Left kidney (tissue), 2 donors: ENCODE results near the gene PEAK1. TPM values are rescaled to one million over a fixed set of nuclear protein-coding genes. Genes with fewer than 3 reads are reported as not detected.
"Not testable (repeated sequence)": the region's sequence is repeated elsewhere in the genome, so short reads cannot be mapped to it uniquely, and the experiment has no call there.

Source experiments
- DNase-seq: peaks from one replicate; pipeline ENCODE4 v3.0.0-alpha.2; 2013
- polyA plus RNA-seq: library from polyadenylated mRNA; unstranded; fragments of 120-200 nt; gene quantifications from one replicate; pipeline ENCODE4 v1.2.1, GENCODE V29; 2013; ENCODE audit not compliant: insufficient read length

PEAK1 gene
- polyA plus RNA-seq, 1 donor = 40.5 TPM

DNA sequence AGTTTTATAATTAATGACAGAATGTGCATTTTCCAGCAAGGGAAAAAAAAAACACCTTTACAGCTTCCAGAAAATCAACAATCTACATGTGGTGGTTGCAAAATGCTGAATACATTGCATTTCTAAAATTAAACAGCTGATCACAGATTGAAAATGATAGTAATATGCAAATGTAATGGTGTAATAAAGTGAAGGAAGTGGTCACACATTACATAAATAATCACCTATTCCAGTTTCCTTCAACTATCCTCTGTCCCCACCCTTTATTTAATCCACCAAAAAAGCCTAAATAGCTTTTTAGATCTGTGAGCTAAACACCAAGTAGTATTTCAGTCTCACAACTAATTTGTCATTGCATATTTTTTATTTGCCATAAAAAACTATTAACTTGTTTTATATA, 110.5 kb downstream of the PEAK1 start:
- no peak for DNase-seq

- no peak for DNase-seq
Observed at GRCh38 chr15:77305953-77306352, 114.0 kb downstream of the PEAK1 start.

GRCh38 chr15:77296773-77297337, 123.0 kb downstream of the PEAK1 start:
- no peak for DNase-seq

- DNase-seq = no peak
Observed at GRCh38 chr15:77295446-77295845, 124.5 kb downstream of the PEAK1 start.

DNA sequence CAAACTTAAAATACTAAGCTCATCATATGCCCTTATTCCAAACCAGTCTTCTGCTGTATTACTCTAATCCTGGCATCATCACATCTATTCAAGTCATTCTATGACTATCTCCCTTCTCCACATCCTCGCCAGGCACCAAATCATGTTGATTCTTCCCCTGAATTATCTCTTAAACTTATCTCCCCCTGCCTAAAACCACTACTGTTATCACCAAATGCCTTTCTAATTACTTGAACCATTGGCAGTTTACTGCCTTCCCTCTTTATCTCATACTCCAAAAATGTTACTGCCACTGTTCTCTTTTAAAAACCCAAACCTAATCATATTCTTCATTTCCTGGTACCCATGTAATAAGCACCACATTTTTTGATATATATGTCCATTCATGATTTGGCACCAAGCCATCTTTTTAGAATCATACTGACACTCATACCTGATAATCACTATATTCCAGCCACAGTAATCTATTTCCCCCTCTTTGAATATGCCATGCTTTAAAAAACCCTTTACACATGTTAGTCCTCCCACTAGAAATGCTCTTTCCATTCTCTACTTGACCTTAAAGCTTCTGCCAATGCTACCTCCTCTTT, 126.8 kb downstream of the PEAK1 start:
- DNase-seq = no peak

- DNase-seq = no peak
Observed at GRCh38 chr15:77291107-77291506, 128.8 kb downstream of the PEAK1 start.

GRCh38 chr15:77287385-77287784, 132.5 kb downstream of the PEAK1 start:
- DNase-seq = no peak

DNA sequence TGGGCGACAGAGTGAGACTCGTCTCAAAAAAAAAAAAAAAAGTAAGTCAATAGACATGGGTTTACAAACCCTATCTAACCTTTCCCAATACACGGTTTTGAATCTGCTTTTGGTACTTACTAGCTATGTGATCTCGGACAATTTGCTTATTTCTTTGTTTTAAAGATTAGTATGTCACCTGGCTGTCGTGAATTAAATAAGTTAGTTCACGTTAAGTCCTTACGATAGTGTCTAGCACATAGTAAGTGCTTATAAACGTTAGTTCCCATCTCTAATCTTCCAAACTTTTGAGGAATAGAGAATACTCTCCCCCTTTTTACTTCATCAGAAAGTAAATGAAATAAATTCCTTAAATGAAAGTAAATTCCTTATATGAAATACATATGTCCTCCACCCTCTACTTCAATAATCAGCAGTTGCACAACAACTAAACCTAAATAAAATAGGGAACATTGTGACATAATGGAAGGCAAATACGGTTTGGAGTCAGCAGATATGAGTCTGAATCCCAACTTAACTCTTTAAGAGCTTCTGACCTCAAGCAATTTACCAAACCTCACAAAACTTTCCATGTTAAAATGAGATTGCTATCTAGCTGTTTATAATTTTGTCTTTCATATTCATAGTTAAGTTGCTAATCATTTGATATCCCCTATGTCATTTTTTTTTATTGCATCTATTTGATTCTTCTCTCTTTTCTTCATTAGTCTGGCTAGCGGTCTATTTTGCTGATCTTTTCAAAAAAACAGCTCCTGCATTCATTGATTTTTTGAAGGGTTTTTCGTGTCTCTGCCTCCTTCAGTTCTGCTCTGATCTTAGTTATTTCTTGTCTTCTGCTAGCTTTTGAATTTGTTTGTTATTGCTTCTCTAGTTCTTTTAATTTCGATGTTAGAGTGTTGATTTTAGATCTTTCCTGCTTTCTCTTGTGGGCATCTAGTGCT, 134.6 kb downstream of the PEAK1 start:
- DNase-seq = no peak

GRCh38 chr15:77282333-77282732, 137.6 kb downstream of the PEAK1 start:
- no peak for DNase-seq

- no peak for DNase-seq
Observed at GRCh38 chr15:77276943-77277342, 143.0 kb downstream of the PEAK1 start.

- no peak for DNase-seq
Observed at GRCh38 chr15:77276096-77276495, 143.8 kb downstream of the PEAK1 start.

- DNase-seq = not testable (repeated sequence)
Observed at GRCh38 chr15:77273136-77273535, 146.8 kb downstream of the PEAK1 start.

GRCh38 chr15:77266708-77267386, 153.1 kb downstream of the PEAK1 start:
- no peak for DNase-seq

DNA sequence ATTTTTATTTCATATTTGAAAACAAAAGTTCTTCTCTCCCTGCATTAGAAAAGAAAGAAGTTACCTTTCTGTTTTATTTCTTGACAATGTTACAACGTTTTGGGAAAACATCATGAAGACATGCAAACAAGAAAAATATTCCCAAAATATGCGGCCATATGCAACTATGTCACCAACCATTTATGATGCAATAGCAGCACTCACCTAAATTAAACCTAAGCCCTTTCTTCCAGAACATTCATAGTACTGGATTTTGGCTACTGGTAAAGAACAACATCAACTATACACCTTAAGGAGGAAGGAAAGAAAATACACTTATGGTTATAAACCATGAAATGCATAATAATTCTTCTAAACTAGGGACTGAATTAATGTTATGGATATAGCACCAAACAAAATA, 164.5 kb downstream of the PEAK1 start:
- no peak for DNase-seq

- DNase-seq = no peak
Observed at GRCh38 chr15:77251662-77252061, 168.2 kb downstream of the PEAK1 start.

DNA sequence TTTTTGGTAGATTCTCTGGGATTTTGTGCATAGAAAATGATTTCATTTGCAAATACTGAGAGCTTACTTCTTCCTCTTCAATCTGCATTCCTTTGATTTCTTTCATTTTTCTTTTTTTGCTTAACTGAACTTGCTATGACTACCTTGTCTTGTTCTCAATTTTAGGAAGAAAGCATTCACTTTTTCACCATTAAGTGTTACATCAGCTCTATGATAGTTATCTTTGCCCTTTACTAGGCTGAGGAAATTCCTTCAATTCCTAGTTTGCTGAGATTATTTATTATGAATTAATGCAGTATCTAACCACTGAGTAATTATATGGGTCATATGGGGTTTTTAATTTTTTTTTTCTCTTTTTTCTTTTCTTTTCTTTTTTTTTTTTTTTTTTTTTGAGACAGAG, 172.8 kb downstream of the PEAK1 start:
- DNase-seq = no peak

- DNase-seq = no peak
Observed at GRCh38 chr15:77243716-77244401, 176.0 kb downstream of the PEAK1 start.

- DNase-seq = no peak
Observed at GRCh38 chr15:77243135-77243534, 176.8 kb downstream of the PEAK1 start.

- DNase-seq = no peak
Observed at GRCh38 chr15:77239882-77240608, 179.9 kb downstream of the PEAK1 start.

GRCh38 chr15:77235566-77235965, 184.3 kb downstream of the PEAK1 start:
- DNase-seq = no peak

DNA sequence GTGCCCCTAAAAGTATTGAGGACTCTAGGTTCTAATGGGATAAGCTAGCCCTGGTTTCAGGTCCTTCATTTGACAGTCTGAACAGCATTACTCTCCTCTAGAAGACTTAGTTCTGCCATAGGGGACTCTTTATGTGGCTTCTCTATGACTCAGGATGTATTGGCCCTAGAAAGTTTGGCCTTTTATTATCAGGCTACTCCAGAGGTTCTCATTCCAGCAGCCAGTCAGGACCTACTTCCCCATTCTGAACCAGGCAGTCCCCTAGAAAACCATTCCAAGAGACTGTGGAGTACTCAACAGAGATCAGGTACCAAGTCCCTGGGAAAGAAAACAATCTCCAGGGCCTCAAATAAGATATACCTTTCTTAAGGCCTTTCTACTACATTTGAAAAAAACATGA, 191.1 kb downstream of the PEAK1 start:
- no peak for DNase-seq
